Sciatic nerve (tissue), 2 donors: Measurements from ENCODE around the gene ZPBP2. TPM values are rescaled to one million over a fixed set of nuclear protein-coding genes. Genes with fewer than 3 reads are reported as not detected.
A peak's percentile ranks its signal among the peaks of the same experiment; 100 is the strongest.
"Not testable (repeated sequence)": the region's sequence is repeated elsewhere in the genome, so short reads cannot be mapped to it uniquely, and the experiment has no call there.

Experiments
- ATAC-seq: fragments of 200-7000 bp; cut with Tn5 transposase; one replicate; pipeline ENCODE4 v1.9.1; 2020; ENCODE audit warnings: mild to moderate bottlenecking, moderate library complexity
- DNase-seq: peaks from one replicate; pipeline ENCODE4 v3.0.0-alpha.2; 2020; ENCODE audit warnings: low spot score
- intact Hi-C: fragments of 100-400 bp; cut with DNase I; formaldehyde crosslinking; loops from one replicate; pipeline ENCODE4 v1.14.2; 2022
- total RNA-seq: library from RNA; stranded (reverse); fragmentation: NEBNext Ultra II Directional; extraction: Animal tissue kit (Norgen Biotek cat#: 25700); gene quantifications from one replicate; pipeline ENCODE4 v1.2.1, GENCODE V29; 2021
- donor health status: DM: no; HTN: no; CAD: no.
- donor health status: DM: no; HTN: no; CAD: no.

ZPBP2 gene
- total RNA-seq, 1 donor from 2014 or later: not detected

- ATAC-seq: no peak
- intact Hi-C loops: no loop called here
- no peak for DNase-seq
Observed at GRCh38 chr17:39899215-39899614, 31.2 kb downstream of the ZPBP2 start.

- ATAC-seq, intact Hi-C loops, DNase-seq: not testable (repeated sequence)
Observed at GRCh38 chr17:39902027-39902426, 34.0 kb downstream of the ZPBP2 start.

- intact Hi-C loops: no loop called here
- peak; percentile 58 for ATAC-seq
- DNase-seq: peak; percentile 19
Observed at GRCh38 chr17:39903158-39903884, 35.3 kb downstream of the ZPBP2 start.

- ATAC-seq: no peak
- intact Hi-C loops: no loop called here
- DNase-seq: no peak
Observed at GRCh38 chr17:39904990-39905288, 36.9 kb downstream of the ZPBP2 start.

GRCh38 chr17:39908789-39909352 is 40.9 kb downstream of the ZPBP2 start:
- DNase-seq (no peak), ATAC-seq (no peak)
- intact Hi-C loops: no loop called here

- ATAC-seq (no peak), DNase-seq (no peak)
- intact Hi-C loops: no loop called here
Observed at GRCh38 chr17:39913989-39914388, 46.0 kb downstream of the ZPBP2 start.

- DNase-seq (no peak), ATAC-seq (no peak)
- intact Hi-C loops: no loop called here
Observed at GRCh38 chr17:39915559-39915958, 47.6 kb downstream of the ZPBP2 start.

- intact Hi-C loops: no loop called here
- DNase-seq (no peak), ATAC-seq (no peak)
Observed at GRCh38 chr17:39916918-39917317, 48.9 kb downstream of the ZPBP2 start.

- ATAC-seq: no peak
- intact Hi-C loops: no loop called here
- no peak for DNase-seq
Observed at GRCh38 chr17:39919087-39919683, 51.2 kb downstream of the ZPBP2 start.

- intact Hi-C loops: no loop called here
- DNase-seq: no peak
- ATAC-seq: no peak
Observed at GRCh38 chr17:39920218-39921210, 52.5 kb downstream of the ZPBP2 start.

GRCh38 chr17:39921323-39921722 is 53.3 kb downstream of the ZPBP2 start:
- DNase-seq: no peak
- no peak for ATAC-seq
- intact Hi-C loops: no loop called here

GRCh38 chr17:39922006-39922405 is 54.0 kb downstream of the ZPBP2 start:
- DNase-seq (no peak), ATAC-seq (no peak)
- intact Hi-C loops: no loop called here

GRCh38 chr17:39923230-39923629 is 55.2 kb downstream of the ZPBP2 start:
- no peak for ATAC-seq
- no peak for DNase-seq
- intact Hi-C loops: no loop called here

GRCh38 chr17:39923836-39924690 is 56.1 kb downstream of the ZPBP2 start:
- no peak for ATAC-seq
- DNase-seq: no peak
- intact Hi-C loops: no loop called here

GRCh38 chr17:39924691-39925055 is 56.7 kb downstream of the ZPBP2 start:
- intact Hi-C loops: no loop called here
- ATAC-seq (no peak), DNase-seq (no peak)

- DNase-seq: no peak
- intact Hi-C loops: no loop called here
- no peak for ATAC-seq
Observed at GRCh38 chr17:39925282-39926134, 57.5 kb downstream of the ZPBP2 start.

- ATAC-seq: no peak
- intact Hi-C loops: no loop called here
- no peak for DNase-seq
Observed at GRCh38 chr17:39926135-39926587, 58.2 kb downstream of the ZPBP2 start.

GRCh38 chr17:39926588-39927100 is 58.6 kb downstream of the ZPBP2 start:
- ATAC-seq: peak; percentile 37
- intact Hi-C loops: no loop called here
- DNase-seq: no peak
